Effector CD4-positive, alpha-beta T cell (primary cell): ENCODE data around the gene CCDC106.

Experiments used
- DNase-seq: peaks from one replicate; pipeline ENCODE4 v3.0.0-alpha.2; 2020

The CCDC106 gene

DNA sequence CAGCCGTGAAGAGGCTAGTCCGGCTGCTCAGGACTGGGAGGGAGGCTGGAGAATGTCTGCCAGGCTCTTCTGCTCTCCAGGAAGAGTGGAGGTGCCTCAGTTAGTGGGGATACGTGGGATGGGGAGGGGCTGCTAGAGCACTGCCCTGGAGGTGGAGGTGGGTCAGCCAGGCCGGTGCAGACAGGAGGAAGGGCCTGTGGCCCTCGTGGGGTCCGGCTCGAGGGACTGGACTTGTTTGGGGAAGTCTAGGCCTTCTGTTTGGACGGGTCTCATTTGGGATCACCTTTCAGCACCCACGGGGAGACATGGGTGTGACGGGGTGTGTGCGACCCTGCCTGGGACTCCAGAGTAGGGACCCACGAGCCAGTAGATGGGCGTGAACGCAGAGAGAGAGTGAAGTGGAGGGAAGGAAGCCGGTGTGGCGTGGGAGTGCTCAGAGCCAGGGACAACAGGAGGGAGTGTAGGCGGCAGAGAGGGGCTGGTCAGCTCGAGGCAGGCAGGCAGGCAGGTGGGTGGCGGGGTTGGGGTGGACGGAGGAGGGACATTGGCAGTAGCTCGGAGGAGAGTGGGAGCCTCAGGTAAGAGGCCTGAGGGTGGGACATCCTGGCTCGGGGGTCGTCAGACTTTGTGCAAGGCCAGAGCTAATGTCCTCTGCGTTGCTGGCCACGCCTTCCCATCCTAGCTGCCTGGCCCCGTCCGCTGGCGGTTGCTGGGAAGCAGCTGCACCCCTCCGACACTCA lies 38.5 kb downstream of the CCDC106 start:
- DNase-seq: no peak

GRCh38 chr19:55687281-55688201 lies 39.5 kb downstream of the CCDC106 start:
- DNase-seq: no peak

DNA sequence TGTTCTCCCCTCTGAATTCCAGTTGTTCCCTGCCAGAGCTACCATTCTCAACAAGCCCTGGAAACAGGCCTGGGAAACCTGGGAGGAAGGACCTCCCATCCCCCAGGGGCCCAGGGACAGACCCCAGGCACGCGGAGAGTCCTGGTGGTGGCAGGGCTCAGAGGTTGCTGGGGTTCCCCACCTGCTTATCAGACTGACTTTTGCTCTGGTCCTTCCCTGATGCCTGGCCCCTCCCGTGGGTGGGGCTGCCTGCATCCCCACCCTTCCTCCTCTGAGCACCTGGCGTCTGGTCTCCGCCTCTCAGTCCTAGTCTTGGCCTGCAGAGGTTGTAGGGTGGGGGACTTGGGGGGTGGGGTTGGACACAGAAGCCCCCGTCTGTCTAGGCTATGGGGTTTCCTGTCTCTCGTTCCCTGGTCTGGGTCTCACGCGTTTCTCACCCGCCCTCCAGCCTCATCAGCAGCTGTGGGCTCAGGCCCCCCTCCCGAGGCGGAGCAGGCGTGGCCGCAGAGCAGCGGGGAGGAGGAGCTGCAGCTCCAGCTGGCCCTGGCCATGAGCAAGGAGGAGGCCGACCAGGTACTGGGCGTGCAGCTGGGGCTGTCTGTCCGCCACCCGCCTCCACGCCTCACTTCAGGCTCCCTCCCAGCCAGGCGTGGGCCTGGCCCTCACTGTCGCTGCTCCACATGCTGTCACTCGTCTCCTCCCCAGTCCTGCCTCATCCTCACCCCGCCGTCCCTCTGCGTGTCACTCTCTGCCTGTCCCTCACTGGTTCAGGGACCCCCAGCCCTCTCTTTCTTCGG lies 40.6 kb downstream of the CCDC106 start:
- DNase-seq: no peak

- no peak for DNase-seq
Observed at GRCh38 chr19:55689411-55690108, 41.5 kb downstream of the CCDC106 start.

GRCh38 chr19:55690109-55690768 lies 42.2 kb downstream of the CCDC106 start:
- no peak for DNase-seq

DNA sequence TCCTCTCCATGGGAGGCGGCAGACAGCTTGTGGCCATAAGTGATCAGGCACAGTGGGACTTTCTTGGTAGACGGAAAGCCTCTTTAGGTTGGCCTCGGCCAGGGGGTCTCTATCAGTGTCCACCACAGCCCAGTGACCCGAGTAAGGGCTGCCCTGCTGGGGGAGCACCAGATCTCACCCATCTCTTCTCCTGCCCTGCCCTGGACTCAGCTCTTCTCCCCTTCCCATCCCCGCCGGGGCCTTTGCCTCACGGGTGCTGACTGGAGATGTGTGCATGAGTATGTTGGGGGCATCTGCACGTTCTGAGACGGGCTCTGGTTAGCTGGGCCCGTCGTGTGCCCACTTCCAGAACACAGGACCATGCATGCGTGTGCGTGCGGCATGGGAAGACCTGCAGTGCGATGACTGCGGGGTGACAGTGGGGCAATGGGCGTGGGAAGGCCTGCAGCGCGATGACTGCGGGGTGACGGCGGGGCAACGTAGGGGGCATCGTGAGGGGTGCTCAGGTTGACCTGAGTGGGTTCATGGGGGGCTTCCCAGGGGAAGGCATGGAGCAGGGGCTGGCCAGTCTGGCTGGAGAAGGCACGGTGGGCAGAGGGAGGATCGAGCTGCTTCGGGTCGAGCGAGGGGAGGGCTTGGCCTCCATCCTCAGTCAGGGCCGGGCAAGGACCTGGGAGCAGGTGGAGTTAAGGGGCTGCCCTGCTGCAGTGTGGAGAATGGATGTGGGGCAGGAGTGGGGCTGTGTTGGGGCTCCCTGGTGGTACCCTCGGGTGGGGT lies 42.9 kb downstream of the CCDC106 start:
- DNase-seq: no peak

- DNase-seq: no peak
Observed at GRCh38 chr19:55691561-55692481, 43.8 kb downstream of the CCDC106 start.

GRCh38 chr19:55692681-55693081 lies 44.7 kb downstream of the CCDC106 start:
- no peak for DNase-seq

DNA sequence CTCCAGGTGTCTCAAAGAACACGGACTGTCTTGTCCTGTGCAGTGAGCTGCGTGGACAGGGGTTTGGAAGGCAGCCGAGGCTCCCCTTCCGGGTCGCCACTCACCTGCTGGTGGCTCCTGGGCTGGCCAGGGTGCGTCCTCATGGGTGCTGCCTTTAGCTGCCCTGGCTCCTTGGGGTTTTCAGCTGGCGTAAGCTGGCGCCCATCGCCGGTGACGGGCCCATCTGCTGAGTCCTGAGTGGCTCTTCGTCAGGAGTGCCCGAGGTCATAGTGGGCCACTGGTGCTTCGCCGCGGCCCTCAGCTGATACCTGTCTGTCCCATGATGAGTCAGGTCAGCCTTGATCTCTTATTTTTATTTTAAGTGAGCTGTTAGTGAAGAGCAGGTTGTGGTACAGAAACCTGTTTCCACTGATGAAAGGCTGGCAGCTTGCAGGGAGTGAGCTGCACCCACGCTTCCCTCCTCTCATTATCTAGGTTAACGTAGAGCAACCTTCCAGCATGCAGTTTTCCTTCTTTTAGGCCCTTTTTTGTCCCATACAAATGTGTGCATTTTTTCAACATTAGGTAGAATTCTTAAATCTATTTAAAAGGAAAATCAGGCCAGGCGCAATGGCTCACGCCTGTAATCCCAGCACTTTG lies 45.4 kb downstream of the CCDC106 start:
- no peak for DNase-seq

DNA sequence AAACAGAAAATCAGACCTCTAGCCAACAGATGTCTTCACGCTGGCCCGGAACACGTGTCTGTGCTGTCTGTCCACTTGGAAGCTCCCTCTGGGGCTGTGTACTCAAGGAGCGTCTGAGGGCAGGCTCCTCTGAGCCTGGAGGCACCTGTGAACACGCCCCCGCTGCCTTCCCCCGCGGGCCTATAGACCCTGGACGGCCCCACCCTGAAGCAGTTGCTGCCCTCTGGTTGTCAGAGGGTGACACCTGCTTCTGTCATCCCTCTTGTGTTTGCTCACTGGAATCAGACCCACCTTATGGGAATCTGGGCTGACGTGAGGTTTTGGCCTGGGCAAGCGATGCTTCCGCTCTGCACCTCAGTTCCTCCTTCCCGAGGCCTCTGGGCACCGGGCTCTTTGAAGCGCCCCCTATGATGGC lies 46.2 kb downstream of the CCDC106 start:
- DNase-seq: no peak

- DNase-seq: no peak
Observed at GRCh38 chr19:55694656-55695491, 46.9 kb downstream of the CCDC106 start.

DNA sequence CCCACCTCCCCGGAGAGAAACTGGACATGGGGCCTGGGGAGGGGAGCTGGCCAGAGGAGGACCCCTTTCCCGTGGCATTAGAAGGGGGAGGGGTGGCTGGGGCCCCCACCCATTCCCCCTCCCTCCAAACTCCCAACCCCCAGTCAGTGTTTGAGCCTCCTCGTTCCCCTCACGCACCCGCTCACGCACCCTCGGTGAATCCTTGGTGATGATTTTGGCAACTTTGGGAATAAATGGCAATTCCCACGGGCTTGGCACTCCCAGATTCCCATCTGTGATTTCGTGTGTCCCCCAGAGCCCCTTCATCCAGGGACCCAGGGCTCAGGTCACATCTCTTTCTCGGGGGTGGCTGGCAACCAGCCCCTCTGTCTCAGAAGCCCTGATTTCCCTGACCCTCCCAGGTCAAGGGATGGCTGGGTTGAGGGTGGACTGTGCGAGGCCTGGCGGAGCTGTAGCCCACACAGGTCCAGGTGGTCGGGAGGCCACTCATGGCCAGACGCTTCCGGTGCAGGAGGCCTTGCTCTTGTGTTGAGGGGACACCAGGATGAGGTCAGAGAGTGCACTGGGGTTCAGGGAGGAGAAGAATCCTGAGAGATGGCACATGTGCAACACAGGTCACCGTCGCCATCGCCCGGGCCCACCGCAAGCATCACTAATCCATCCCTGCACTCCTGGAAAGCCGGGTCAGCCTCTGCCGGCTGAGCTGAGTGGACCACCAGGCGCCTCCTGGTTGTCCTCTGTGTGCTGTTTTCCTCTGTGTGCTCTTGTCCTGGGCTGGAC lies 47.7 kb downstream of the CCDC106 start:
- DNase-seq: no peak

- DNase-seq: no peak
Observed at GRCh38 chr19:55696301-55697068, 48.5 kb downstream of the CCDC106 start.

- no peak for DNase-seq
Observed at GRCh38 chr19:55697069-55697440, 49.0 kb downstream of the CCDC106 start.

- DNase-seq: no peak
Observed at GRCh38 chr19:55697698-55698097, 49.7 kb downstream of the CCDC106 start.

- DNase-seq: no peak
Observed at GRCh38 chr19:55698256-55698655, 50.2 kb downstream of the CCDC106 start.

- no peak for DNase-seq
Observed at GRCh38 chr19:55699221-55699620, 51.2 kb downstream of the CCDC106 start.
